Measurements from ENCODE around the gene HSP90AA1. TPM values are rescaled to one million over a fixed set of nuclear protein-coding genes. Genes with fewer than 3 reads are reported as not detected.
"Not testable (repeated sequence)": the region's sequence is repeated elsewhere in the genome, so short reads cannot be mapped to it uniquely, and the experiment has no call there.

The HSP90AA1 gene
- polyA plus RNA-seq, 1 donor from 2014 or later, result 372 TPM

GRCh38 chr14:102085488-102085887, 1.4 kb downstream of the HSP90AA1 start:
- no peaks in the 10 kb centered on the region for H3K9me3 Mint-ChIP-seq
- peaks cover 25 to 51% (median 45%) of the 10 kb centered on the region in 3 donors for H3K4me1 Mint-ChIP-seq
- peak overlapping the region; percentile 91 to 98 (median 94) for H3K4me3 Mint-ChIP-seq
- peak overlapping the region; percentile 93 to 95 (median 94) for H3K27ac Mint-ChIP-seq
- H3K27me3 Mint-ChIP-seq, result no peaks in the 10 kb centered on the region
- peaks cover 8% of the 10 kb centered on the region for H3K36me3 Mint-ChIP-seq

- Mint-ChIP-seq H3K36me3 (peaks cover 8% of the 10 kb centered on the region), H3K27me3 (no peaks in the 10 kb centered on the region), H3K4me1 (peaks cover 22 to 51% (median 45%) of the 10 kb centered on the region in 3 donors), H3K27ac (peak overlapping the region; percentile 65 to 95 (median 93)), H3K4me3 (peak overlapping the region; percentile 87 to 98 (median 92)), H3K9me3 (no peaks in the 10 kb centered on the region)
Measured at GRCh38 chr14:102084931-102085330, 1.9 kb downstream of the HSP90AA1 start.

GRCh38 chr14:102084522-102084921, 2.3 kb downstream of the HSP90AA1 start:
- peak overlapping the region in 3 of 4 donors; percentile 2 to 93 (median 87) for H3K4me3 Mint-ChIP-seq
- H3K4me1 Mint-ChIP-seq, result peaks cover 18 to 47% (median 43%) of the 10 kb centered on the region in 3 donors
- not testable (repeated sequence) for H3K36me3 Mint-ChIP-seq

GRCh38 chr14:102081231-102082080, 5.4 kb downstream of the HSP90AA1 start:
- H3K9me3 Mint-ChIP-seq, result no peaks in the 10 kb centered on the region
- peaks cover 15 to 34% (median 34%) of the 10 kb centered on the region in 3 donors for H3K4me1 Mint-ChIP-seq
- H3K36me3 Mint-ChIP-seq, result peaks cover 13% of the 10 kb centered on the region
- no peaks in the 10 kb centered on the region for H3K27me3 Mint-ChIP-seq
- H3K4me3 Mint-ChIP-seq, result peak overlapping the region in 2 of 4 donors; percentile 3 to 39
- H3K27ac Mint-ChIP-seq, result peak overlapping the region in 2 of 3 donors; percentile 9 to 79

More at GRCh38 chr14:102084522-102084921, 2.3 kb downstream of the HSP90AA1 start:
- not testable (repeated sequence) for H3K27me3 Mint-ChIP-seq, H3K9me3 Mint-ChIP-seq
- H3K27ac Mint-ChIP-seq, result peak overlapping the region; percentile 65 to 93 (median 82)

GRCh38 chr14:102080183-102081080, 6.4 kb downstream of the HSP90AA1 start:
- no peaks in the 10 kb centered on the region for H3K9me3 Mint-ChIP-seq
- H3K4me1 Mint-ChIP-seq, result peaks cover 13 to 26% (median 25%) of the 10 kb centered on the region in 3 donors
- H3K36me3 Mint-ChIP-seq, result peaks cover 13% of the 10 kb centered on the region
- no peaks in the 10 kb centered on the region for H3K27me3 Mint-ChIP-seq
- H3K4me3 Mint-ChIP-seq, result no peak overlapping the region
- peak overlapping the region; percentile 33 to 79 (median 39) for H3K27ac Mint-ChIP-seq

GRCh38 chr14:102079700-102079979, 7.2 kb downstream of the HSP90AA1 start:
- H3K27me3 Mint-ChIP-seq, result no peaks in the 10 kb centered on the region
- H3K9me3 Mint-ChIP-seq, result no peaks in the 10 kb centered on the region
- no peak overlapping the region for H3K27ac Mint-ChIP-seq
- no peak overlapping the region for H3K4me3 Mint-ChIP-seq
- H3K36me3 Mint-ChIP-seq, result peaks cover 11% of the 10 kb centered on the region
- peaks cover 10 to 19% (median 18%) of the 10 kb centered on the region in 3 donors for H3K4me1 Mint-ChIP-seq

- H3K27ac Mint-ChIP-seq, result peak overlapping the region in 2 of 3 donors; percentile 53 to 60
- H3K36me3 Mint-ChIP-seq, result peaks cover 12% of the 10 kb centered on the region
- peaks cover 9 to 15% (median 13%) of the 10 kb centered on the region in 3 donors for H3K4me1 Mint-ChIP-seq
- H3K4me3 Mint-ChIP-seq, result no peak overlapping the region
- H3K27me3 Mint-ChIP-seq, result no peaks in the 10 kb centered on the region
- H3K9me3 Mint-ChIP-seq, result peaks cover 0 to 3% (median 0%) of the 10 kb centered on the region in 3 donors
Measured at GRCh38 chr14:102078831-102079699, 7.8 kb downstream of the HSP90AA1 start.

- Mint-ChIP-seq H3K4me1 (peaks cover 6 to 10% (median 9%) of the 10 kb centered on the region in 3 donors), H3K36me3 (peaks cover 12% of the 10 kb centered on the region)
- not testable (repeated sequence) for H3K9me3 Mint-ChIP-seq, H3K27me3 Mint-ChIP-seq, H3K4me3 Mint-ChIP-seq, H3K27ac Mint-ChIP-seq
Measured at GRCh38 chr14:102078361-102078791, 8.5 kb downstream of the HSP90AA1 start.

- H3K27me3 Mint-ChIP-seq, result no peaks in the 10 kb centered on the region
- H3K27ac Mint-ChIP-seq, result no peak overlapping the region
- no peak overlapping the region for H3K4me3 Mint-ChIP-seq
- H3K36me3 Mint-ChIP-seq, result peaks cover 12% of the 10 kb centered on the region
- peaks cover 2 to 6% (median 5%) of the 10 kb centered on the region in 3 donors for H3K4me1 Mint-ChIP-seq
- peaks cover 0 to 3% (median 0%) of the 10 kb centered on the region in 3 donors for H3K9me3 Mint-ChIP-seq
Measured at GRCh38 chr14:102077382-102077709, 9.5 kb downstream of the HSP90AA1 start.

- H3K9me3 Mint-ChIP-seq, result peaks cover 0 to 3% (median 0%) of the 10 kb centered on the region in 3 donors
- no peak overlapping the region for H3K4me3 Mint-ChIP-seq
- H3K27ac Mint-ChIP-seq, result no peak overlapping the region
- H3K4me1 Mint-ChIP-seq, result peaks cover 0 to 2% (median 2%) of the 10 kb centered on the region in 3 donors
- H3K36me3 Mint-ChIP-seq, result peaks cover 8% of the 10 kb centered on the region
- H3K27me3 Mint-ChIP-seq, result no peaks in the 10 kb centered on the region
Measured at GRCh38 chr14:102075155-102075554, 11.7 kb downstream of the HSP90AA1 start.

GRCh38 chr14:102074415-102074964, 12.4 kb downstream of the HSP90AA1 start:
- Mint-ChIP-seq H3K4me1 (peaks cover 0 to 2% (median 0%) of the 10 kb centered on the region in 3 donors), H3K27ac (no peak overlapping the region)

GRCh38 chr14:102071283-102071998, 15.4 kb downstream of the HSP90AA1 start:
- Mint-ChIP-seq H3K4me3 (no peak overlapping the region), H3K36me3 (peaks cover 2% of the 10 kb centered on the region), H3K27ac (no peak overlapping the region), H3K4me1 (no peaks in the 10 kb centered on the region), H3K27me3 (no peaks in the 10 kb centered on the region), H3K9me3 (peaks cover 0 to 3% (median 0%) of the 10 kb centered on the region in 3 donors)

More at GRCh38 chr14:102074415-102074964, 12.4 kb downstream of the HSP90AA1 start:
- no peak overlapping the region for H3K4me3 Mint-ChIP-seq
- H3K9me3 Mint-ChIP-seq, result peaks cover 0 to 3% (median 0%) of the 10 kb centered on the region in 3 donors
- no peaks in the 10 kb centered on the region for H3K27me3 Mint-ChIP-seq
- peaks cover 8% of the 10 kb centered on the region for H3K36me3 Mint-ChIP-seq

- Mint-ChIP-seq H3K4me3 (no peak overlapping the region), H3K9me3 (no peaks in the 10 kb centered on the region), H3K4me1 (peaks cover 0 to 5% (median 1%) of the 10 kb centered on the region in 3 donors), H3K27ac (peak overlapping the region in 1 of 3 donors; percentile 62), H3K36me3 (no peaks in the 10 kb centered on the region), H3K27me3 (no peaks in the 10 kb centered on the region)
Measured at GRCh38 chr14:102066041-102066451, 20.8 kb downstream of the HSP90AA1 start.

Data from IgD-negative memory B cell (primary cell).